Stomach (tissue), 9 donors: ENCODE results near the gene CD164. TPM values are rescaled to one million over a fixed set of nuclear protein-coding genes. Genes with fewer than 3 reads are reported as not detected.

Source experiments
- DNase-seq, 2 donors: peaks; one replicate each; pipeline versions ENCODE4 v3.0.0 to v3.0.0-alpha.2; 2013 to 2019
- H3K27ac ChIP-seq, 5 donors: fragments of 200-600 bp in 4 of 5; sonication (generic) in 4 of 5; one replicate each; pipeline ENCODE4 v1.5.1; 2013 to 2019; ENCODE audit warnings: mild to moderate bottlenecking in 1 of 5, moderate library complexity in 1 of 5
- H3K27me3 ChIP-seq, 3 donors: fragments of 200-600 bp; sonication (generic); one replicate each; pipeline ENCODE4 v1.5.1; 2017 to 2019; ENCODE audit warnings: mixed run types in 1 of 3
- H3K36me3 ChIP-seq, 4 donors: fragments of 200-600 bp; sonication (generic); 1 replicate in 3 of 4; 2 replicates in 1 of 4; pipeline ENCODE4 v1.5.1; 2016 to 2019
- H3K4me1 ChIP-seq, 4 donors: fragments of 200-600 bp; sonication (generic); one replicate each; pipeline ENCODE4 v1.5.1; 2016 to 2019
- H3K4me3 ChIP-seq, 4 donors: fragments of 200-600 bp; sonication (generic) in 3 of 4; one replicate each; pipeline ENCODE4 v1.5.1; 2016 to 2019; ENCODE audit warnings: mild to moderate bottlenecking in 1 of 4
- H3K9me3 ChIP-seq, 4 donors: fragments of 200-600 bp; sonication (generic); one replicate each; pipeline ENCODE4 v1.5.1; 2016 to 2019
- EP300 ChIP-seq: sonication (generic); formaldehyde crosslinking; IDR thresholded peaks from one replicate; pipeline ENCODE4 v1.6.1; 2017; ENCODE audit warnings: antibody characterized with exemption
- POLR2A ChIP-seq, 4 donors: fragments of 450-650 bp; IDR thresholded peaks; one replicate each; pipeline ENCODE4 v1.6.1; 2016; ENCODE audit warnings: antibody characterized with exemption in 4 of 4, control low read depth in 2 of 4, mild to moderate bottlenecking in 1 of 4, moderate library complexity in 1 of 4
- POLR2AphosphoS5 ChIP-seq, 3 donors: sonication (generic); formaldehyde crosslinking; IDR thresholded peaks; one replicate each; pipeline ENCODE4 v1.6.1; 2016; ENCODE audit warnings: antibody characterized with exemption in 3 of 3
- WGBS, 5 donors: extraction: QIAGEN DNeasy Blood & Tissue Kit in 3 of 5; methylation state at CpG; one replicate each; pipeline versions ENCODE4 v1.1.5 to v1.1.7; 2013 to 2018; 5-methylcytosine and 5-hydroxymethylcytosine counted together
- intact Hi-C: fragments of 100-400 bp; cut with DNase I; formaldehyde crosslinking; loops from one replicate; pipeline ENCODE4 v1.15.1; 2023; ENCODE audit warnings: low total_unique reads
- polyA plus RNA-seq, 3 donors: library from polyadenylated mRNA; stranded (reverse); fragments of 200-250 nt; gene quantifications; one replicate each; pipeline ENCODE4 v1.2.3, GENCODE V29; 2013
- total RNA-seq, 5 donors: library from RNA; depleted of rRNA; stranded (reverse); fragments of >200 nt; gene quantifications; one replicate each; pipeline versions ENCODE4 v1.1.0 to v1.2.3, GENCODE V29; 2014 to 2016
- TF ChIP-seq, protein P1 (sequence below), 7 experiments: fragments of 450-650 bp in 4 of 7; fragments of 200-600 bp in 3 of 7; sonication (generic) in 3 of 7; IDR thresholded peaks; one replicate each; pipeline ENCODE4 v1.5.1; 2016 to 2019; ENCODE audit warnings: antibody characterized with exemption in 7 of 7, control low read depth in 2 of 7, mild to moderate bottlenecking in 1 of 7
- donor health status: healthy with polysubstance abuse.
- donor health status: Bipolar disorder and iron deficiency.
- donor health status: healthy.

Gene CD164
- total and polyA plus RNA-seq, 8 donors: 62.4 to 453 (median 102) TPM

DNA sequence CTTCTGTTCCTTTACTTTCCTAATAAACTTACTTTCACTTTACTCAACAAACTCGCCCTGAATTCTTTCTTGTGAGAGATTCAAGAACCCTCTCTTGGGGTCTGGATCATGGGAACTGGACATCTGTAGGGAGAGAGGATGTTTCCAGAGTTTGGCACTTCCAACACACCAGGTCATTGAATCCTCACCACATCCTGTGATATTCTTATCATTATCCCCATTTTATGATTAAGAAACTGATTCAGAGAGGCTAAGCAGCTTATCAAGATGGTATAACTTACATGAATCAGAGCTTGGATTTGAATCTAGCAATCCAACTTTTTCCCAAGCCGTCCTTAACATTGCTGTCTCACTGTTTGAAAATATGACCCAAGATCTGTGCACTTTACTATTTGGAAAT lies 42.7 kb upstream of the CD164 start:
- no peak for DNase-seq
- intact Hi-C loops: no loop called here
- TF ChIP-seq EP300 (no peak), POLR2AphosphoS5 (IDR thresholded peaks at IDR 0.05) (no peak), POLR2A (IDR thresholded peaks at IDR 0.05) (no peak)
- TF ChIP-seq, protein P1, sequence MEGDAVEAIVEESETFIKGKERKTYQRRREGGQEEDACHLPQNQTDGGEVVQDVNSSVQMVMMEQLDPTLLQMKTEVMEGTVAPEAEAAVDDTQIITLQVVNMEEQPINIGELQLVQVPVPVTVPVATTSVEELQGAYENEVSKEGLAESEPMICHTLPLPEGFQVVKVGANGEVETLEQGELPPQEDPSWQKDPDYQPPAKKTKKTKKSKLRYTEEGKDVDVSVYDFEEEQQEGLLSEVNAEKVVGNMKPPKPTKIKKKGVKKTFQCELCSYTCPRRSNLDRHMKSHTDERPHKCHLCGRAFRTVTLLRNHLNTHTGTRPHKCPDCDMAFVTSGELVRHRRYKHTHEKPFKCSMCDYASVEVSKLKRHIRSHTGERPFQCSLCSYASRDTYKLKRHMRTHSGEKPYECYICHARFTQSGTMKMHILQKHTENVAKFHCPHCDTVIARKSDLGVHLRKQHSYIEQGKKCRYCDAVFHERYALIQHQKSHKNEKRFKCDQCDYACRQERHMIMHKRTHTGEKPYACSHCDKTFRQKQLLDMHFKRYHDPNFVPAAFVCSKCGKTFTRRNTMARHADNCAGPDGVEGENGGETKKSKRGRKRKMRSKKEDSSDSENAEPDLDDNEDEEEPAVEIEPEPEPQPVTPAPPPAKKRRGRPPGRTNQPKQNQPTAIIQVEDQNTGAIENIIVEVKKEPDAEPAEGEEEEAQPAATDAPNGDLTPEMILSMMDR (IDR thresholded peaks at IDR 0.05): no peak
- no peaks in the 10 kb centered on the region for H3K27me3 ChIP-seq
- H3K36me3 ChIP-seq: no peaks in the 10 kb centered on the region
- WGBS, 5 donors: 80 to 90% (median 88%) methylated on average over 2 of the region's 2 CpGs
- no peak overlapping the region for H3K4me3 ChIP-seq
- H3K9me3 ChIP-seq: no peaks in the 10 kb centered on the region
- peaks cover 0 to 18% (median 4%) of the 10 kb centered on the region in 4 donors for H3K4me1 ChIP-seq
- H3K27ac ChIP-seq: no peak overlapping the region

GRCh38 chr6:109421184-109421583 lies 38.9 kb upstream of the CD164 start:
- H3K27ac ChIP-seq: no peak overlapping the region
- DNase-seq: no peak
- intact Hi-C loops: no loop called here

GRCh38 chr6:109420751-109421150 lies 38.5 kb upstream of the CD164 start:
- 32 to 70% (median 44%) methylated on average over 1 of the region's 1 CpG for WGBS, 5 donors
- Histone ChIP-seq H3K36me3 (no peaks in the 10 kb centered on the region), H3K9me3 (no peaks in the 10 kb centered on the region), H3K27ac (no peak overlapping the region), H3K27me3 (no peaks in the 10 kb centered on the region), H3K4me3 (no peak overlapping the region), H3K4me1 (peaks cover 0 to 9% (median 0%) of the 10 kb centered on the region in 4 donors)
- no peak for DNase-seq
- TF ChIP-seq, protein P1 (IDR thresholded peaks at IDR 0.05): no peak
- no peak for TF ChIP-seq EP300
- no peak for TF ChIP-seq POLR2A (IDR thresholded peaks at IDR 0.05)
- TF ChIP-seq POLR2AphosphoS5 (IDR thresholded peaks at IDR 0.05): no peak
- intact Hi-C loops: no loop called here

More at GRCh38 chr6:109421184-109421583, 38.9 kb upstream of the CD164 start:
- no peaks in the 10 kb centered on the region for H3K36me3 ChIP-seq
- no peaks in the 10 kb centered on the region for H3K9me3 ChIP-seq
- no peaks in the 10 kb centered on the region for H3K27me3 ChIP-seq
- no peak for TF ChIP-seq POLR2AphosphoS5 (IDR thresholded peaks at IDR 0.05)
- peaks cover 0 to 9% (median 0%) of the 10 kb centered on the region in 4 donors for H3K4me1 ChIP-seq
- WGBS, 5 donors: 53 to 89% (median 66%) methylated on average over 1 of the region's 1 CpG
- H3K4me3 ChIP-seq: no peak overlapping the region

DNA sequence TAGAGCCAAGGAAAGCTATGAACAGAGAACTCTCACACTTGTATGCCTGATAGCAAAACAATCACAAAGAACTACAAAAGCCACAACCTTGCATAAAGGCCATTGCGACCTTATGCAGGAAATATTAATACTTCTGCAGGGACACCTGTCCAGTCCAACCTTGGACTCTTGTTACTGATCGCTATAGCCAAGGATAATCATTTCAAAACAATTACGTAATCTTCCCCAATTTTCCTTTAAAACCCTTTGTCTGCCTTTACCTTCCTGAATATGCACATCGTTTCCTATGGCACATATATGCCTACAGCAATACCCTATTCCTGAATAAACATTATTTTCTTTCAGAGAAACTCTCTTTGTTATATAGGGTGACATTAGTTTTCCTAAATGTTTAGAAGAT lies 35.4 kb upstream of the CD164 start:
- DNase-seq: no peak
- TF ChIP-seq POLR2AphosphoS5 (IDR thresholded peaks at IDR 0.05): no peak
- TF ChIP-seq, protein P1 (IDR thresholded peaks at IDR 0.05): no peak
- TF ChIP-seq POLR2A (IDR thresholded peaks at IDR 0.05): no peak
- no peak for TF ChIP-seq EP300
- intact Hi-C loops: no loop called here
- 92 to 97% (median 95%) methylated on average over 4 of the region's 4 CpGs for whole genome bisulfite sequencing, 5 donors
- no peak overlapping the region for H3K4me3 ChIP-seq
- no peaks in the 10 kb centered on the region for H3K4me1 ChIP-seq
- no peak overlapping the region for H3K27ac ChIP-seq
- H3K9me3 ChIP-seq: no peaks in the 10 kb centered on the region
- no peaks in the 10 kb centered on the region for H3K36me3 ChIP-seq
- H3K27me3 ChIP-seq: no peaks in the 10 kb centered on the region

DNA sequence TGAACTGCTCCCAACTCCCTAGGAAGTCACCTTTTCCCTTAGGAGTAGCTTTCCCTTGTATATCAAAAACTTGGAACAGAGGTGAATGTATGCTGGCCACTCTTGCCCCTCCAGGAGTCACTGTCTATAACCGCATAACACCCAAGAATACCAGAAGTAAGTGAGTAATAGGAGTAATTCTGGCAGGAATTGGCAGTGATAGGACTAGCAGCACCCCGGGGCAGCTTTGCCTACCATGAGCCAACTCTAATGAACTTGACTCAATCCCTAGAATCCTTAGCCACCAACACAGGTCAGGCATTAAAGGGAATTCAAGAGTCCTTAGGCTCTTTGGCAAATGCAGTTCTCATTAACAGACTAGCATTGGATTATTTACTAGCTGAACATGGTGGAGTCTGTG lies 28.8 kb upstream of the CD164 start:
- 81 to 96% (median 90%) methylated on average over 2 of the region's 2 CpGs for WGBS, 5 donors

More for the DNA sequence above, 28.8 kb upstream of the CD164 start:
- Histone ChIP-seq H3K9me3 (no peaks in the 10 kb centered on the region), H3K4me1 (no peaks in the 10 kb centered on the region), H3K27ac (no peak overlapping the region), H3K4me3 (no peak overlapping the region), H3K36me3 (no peaks in the 10 kb centered on the region), H3K27me3 (no peaks in the 10 kb centered on the region)
- no peak for DNase-seq
- TF ChIP-seq POLR2A (IDR thresholded peaks at IDR 0.05): no peak
- TF ChIP-seq POLR2AphosphoS5 (IDR thresholded peaks at IDR 0.05): no peak
- TF ChIP-seq, protein P1 (IDR thresholded peaks at IDR 0.05): no peak
- TF ChIP-seq EP300: no peak
- intact Hi-C loops: no loop called here
